ENCODE measurements around the gene COX8A. TPM values are rescaled to one million over a fixed set of nuclear protein-coding genes. Genes with fewer than 3 reads are reported as not detected.

The COX8A gene, protein sequence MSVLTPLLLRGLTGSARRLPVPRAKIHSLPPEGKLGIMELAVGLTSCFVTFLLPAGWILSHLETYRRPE
- total RNA-seq: 124 TPM
- polyA plus RNA-seq: 100 to 1,000 TPM; 426 to 582 (median 526) TPM

DNA sequence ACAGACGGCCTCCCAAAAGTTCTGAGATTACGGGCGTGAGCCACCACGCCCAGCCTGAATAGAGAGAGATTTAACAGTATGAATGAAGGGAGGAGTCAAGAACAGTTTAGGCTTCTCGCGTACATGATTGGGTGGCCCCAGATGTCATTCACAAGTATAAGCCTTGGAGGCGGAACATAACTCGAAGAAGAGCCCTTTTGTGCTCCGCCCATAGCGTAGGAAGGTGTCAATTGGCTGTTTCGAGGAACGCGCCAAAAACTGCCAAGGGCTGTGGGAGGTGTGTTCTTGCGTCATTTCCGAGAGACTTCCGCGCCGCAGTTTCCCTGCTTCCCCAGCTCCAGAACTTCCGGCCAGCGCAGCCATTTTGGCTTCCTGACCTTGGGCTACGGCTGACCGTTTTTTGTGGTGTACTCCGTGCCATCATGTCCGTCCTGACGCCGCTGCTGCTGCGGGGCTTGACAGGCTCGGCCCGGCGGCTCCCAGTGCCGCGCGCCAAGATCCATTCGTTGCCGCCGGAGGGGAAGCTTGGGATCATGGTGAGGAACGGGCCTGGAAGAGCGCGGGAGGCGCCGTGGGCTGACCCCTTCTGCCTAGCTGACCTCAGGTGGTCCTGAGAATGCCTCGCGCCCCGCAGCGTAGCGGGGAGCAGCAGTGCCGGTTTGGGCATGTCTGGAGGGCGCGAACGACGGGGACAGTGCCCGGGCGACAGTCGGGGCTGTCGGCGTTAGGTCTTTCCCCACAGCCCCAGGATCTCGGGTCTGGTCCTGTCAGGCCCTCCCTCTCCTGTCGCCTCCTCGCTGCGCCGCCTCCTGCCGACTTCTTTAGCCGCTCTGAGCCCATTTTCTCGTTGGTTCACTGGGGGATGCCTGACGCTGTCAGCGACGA is at the start of gene COX8A:
COX8A (plus strand) TSS at position 362 of the 885 bp plus-strand sequence; CDS start at position 423, 61 bp downstream.
- Mint-ChIP-seq H3K27me3 (peaks cover 7% of the 10 kb centered on the region), H3K4me1 (peaks cover 7 to 36% (median 20%) of the 10 kb centered on the region in 4 donors), H3K4me3 (peak within 1 kb of the TSS; percentile 99 to 100 (median 100)), H3K27ac (peak within 1 kb of the TSS; percentile 98 to 100 (median 100)), H3K9me3 (peaks cover 0 to 1% (median 0%) of the 10 kb centered on the region in 7 donors), H3K36me3 (peaks cover 3% of the 10 kb centered on the region)
- DNase-seq: peak; percentile 96 to 100 (median 96)
- peak within 1 kb of the TSS; percentile 91 for H3K27ac ChIP-seq (ENCODE audit: insufficient read depth, low read length, poor library complexity, severe bottlenecking)
- H3K27me3 ChIP-seq (ENCODE audit: control insufficient read depth, insufficient read depth, low read length): no peaks in the 10 kb centered on the region
- H3K4me1 ChIP-seq (ENCODE audit: control insufficient read depth, insufficient read depth, low read length, poor library complexity, severe bottlenecking): peaks cover 17% of the 10 kb centered on the region
- no peaks in the 10 kb centered on the region for H3K9me3 ChIP-seq (ENCODE audit: control insufficient read depth in 2 of 2, low read length in 2 of 2)
- H3K4me3 ChIP-seq (ENCODE audit: low read depth, low read length): peak within 1 kb of the TSS; percentile 79
- ATAC-seq (ENCODE audit: low read depth in 2 of 2): peak; percentile 99 to 100
- peaks cover 4% of the 10 kb centered on the region for H3K36me3 ChIP-seq (ENCODE audit: control insufficient read depth, insufficient read depth, low read length)

DNA sequence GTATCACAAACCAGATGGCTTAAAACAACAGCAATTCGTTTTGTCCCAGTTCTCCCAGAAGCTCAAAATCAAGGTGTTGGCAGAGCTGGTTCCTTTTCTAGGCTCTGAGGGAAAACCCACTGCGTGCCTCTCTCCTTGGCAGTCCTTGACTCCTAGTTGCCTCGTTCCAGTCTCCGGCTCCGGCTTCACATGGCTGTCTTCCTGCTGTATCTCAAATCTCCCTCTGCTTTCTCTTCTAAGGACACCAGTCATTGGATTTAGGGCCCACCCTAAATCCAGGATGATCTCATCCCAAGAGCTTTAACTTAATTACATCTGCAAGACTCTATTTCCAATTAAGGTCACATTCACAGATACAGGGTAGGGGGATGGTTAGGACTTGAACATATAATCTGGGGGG is 44.8 kb upstream of the COX8A start:
- Histone ChIP-seq H3K4me1 (ENCODE audit: control insufficient read depth, insufficient read depth, low read length, poor library complexity, severe bottlenecking) (no peaks in the 10 kb centered on the region), H3K4me3 (ENCODE audit: low read depth, low read length) (no peak overlapping the region), H3K27me3 (ENCODE audit: control insufficient read depth, insufficient read depth, low read length) (peaks cover 2% of the 10 kb centered on the region), H3K36me3 (ENCODE audit: control insufficient read depth, insufficient read depth, low read length) (no peaks in the 10 kb centered on the region), H3K9me3 (ENCODE audit: control insufficient read depth in 2 of 2, low read length in 2 of 2) (no peaks in the 10 kb centered on the region), H3K27ac (ENCODE audit: insufficient read depth, low read length, poor library complexity, severe bottlenecking) (no peak overlapping the region)
- Mint-ChIP-seq H3K9me3 (peaks cover 0 to 2% (median 0%) of the 10 kb centered on the region in 7 donors), H3K4me3 (no peak overlapping the region), H3K27ac (no peak overlapping the region), H3K36me3 (no peaks in the 10 kb centered on the region), H3K4me1 (no peaks in the 10 kb centered on the region), H3K27me3 (peaks cover 7% of the 10 kb centered on the region)
- ATAC-seq (ENCODE audit: low read depth in 2 of 2) (no peak), DNase-seq (no peak)

DNA sequence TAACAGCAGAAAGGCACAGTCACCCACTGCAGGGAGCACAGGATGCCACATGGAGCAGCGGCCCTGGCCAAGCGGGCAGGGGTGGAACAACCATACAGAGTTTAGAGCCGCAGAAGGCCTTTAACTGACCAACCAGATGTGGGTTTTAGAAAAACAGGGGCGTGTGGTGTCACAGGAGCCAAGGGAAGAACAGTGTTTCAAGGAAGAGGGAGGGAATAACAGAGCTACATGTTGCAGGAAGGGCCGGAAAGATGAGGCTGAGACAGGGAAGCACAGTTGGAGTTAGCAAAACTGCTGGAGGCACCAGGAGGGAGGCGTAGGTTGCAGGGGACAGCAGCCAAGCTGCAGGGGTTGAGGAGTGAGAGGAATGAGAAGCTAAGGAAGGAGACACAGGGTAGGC is 43.4 kb upstream of the COX8A start:
- Histone ChIP-seq H3K27me3 (ENCODE audit: control insufficient read depth, insufficient read depth, low read length) (no peaks in the 10 kb centered on the region), H3K27ac (ENCODE audit: insufficient read depth, low read length, poor library complexity, severe bottlenecking) (no peak overlapping the region), H3K4me3 (ENCODE audit: low read depth, low read length) (no peak overlapping the region), H3K9me3 (ENCODE audit: control insufficient read depth in 2 of 2, low read length in 2 of 2) (no peaks in the 10 kb centered on the region), H3K4me1 (ENCODE audit: control insufficient read depth, insufficient read depth, low read length, poor library complexity, severe bottlenecking) (no peaks in the 10 kb centered on the region), H3K36me3 (ENCODE audit: control insufficient read depth, insufficient read depth, low read length) (no peaks in the 10 kb centered on the region)
- Mint-ChIP-seq H3K27me3 (peaks cover 6% of the 10 kb centered on the region), H3K4me3 (no peak overlapping the region), H3K27ac (no peak overlapping the region), H3K36me3 (no peaks in the 10 kb centered on the region), H3K9me3 (peaks cover 0 to 2% (median 0%) of the 10 kb centered on the region in 7 donors), H3K4me1 (no peaks in the 10 kb centered on the region)
- ATAC-seq (ENCODE audit: low read depth in 2 of 2) (no peak), DNase-seq (no peak)

DNA sequence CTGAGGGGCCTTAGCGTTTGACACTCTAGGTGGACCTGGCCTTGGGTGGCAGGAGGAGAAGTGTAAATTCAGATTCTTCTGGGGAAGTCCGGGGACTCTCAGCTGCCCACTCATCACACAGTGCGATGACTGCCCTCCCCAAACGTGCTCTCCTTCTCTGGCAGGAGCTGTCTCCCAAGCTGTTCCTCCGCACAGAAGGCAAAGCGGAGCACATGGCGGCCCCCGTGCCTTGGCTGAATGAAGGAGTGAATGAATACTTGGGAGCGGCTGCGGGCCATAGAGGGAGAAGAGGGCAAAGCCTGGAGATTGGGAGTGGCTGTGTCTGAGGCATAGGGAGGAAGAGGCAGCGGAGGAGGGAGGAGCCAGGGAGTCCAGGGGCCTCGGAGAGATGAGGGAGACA is 42.5 kb upstream of the COX8A start:
- H3K27ac Mint-ChIP-seq: no peak overlapping the region
- no peaks in the 10 kb centered on the region for H3K36me3 Mint-ChIP-seq
- H3K4me1 Mint-ChIP-seq: no peaks in the 10 kb centered on the region
- DNase-seq (no peak), ATAC-seq (ENCODE audit: low read depth in 2 of 2) (no peak)
- H3K27me3 Mint-ChIP-seq: peaks cover 6% of the 10 kb centered on the region
- no peak overlapping the region for H3K4me3 ChIP-seq (ENCODE audit: low read depth, low read length)
- no peaks in the 10 kb centered on the region for H3K36me3 ChIP-seq (ENCODE audit: control insufficient read depth, insufficient read depth, low read length)
- H3K4me3 Mint-ChIP-seq: no peak overlapping the region
- no peaks in the 10 kb centered on the region for H3K27me3 ChIP-seq (ENCODE audit: control insufficient read depth, insufficient read depth, low read length)
- H3K9me3 Mint-ChIP-seq: peaks cover 0 to 2% (median 0%) of the 10 kb centered on the region in 7 donors
- no peaks in the 10 kb centered on the region for H3K4me1 ChIP-seq (ENCODE audit: control insufficient read depth, insufficient read depth, low read length, poor library complexity, severe bottlenecking)
- H3K9me3 ChIP-seq (ENCODE audit: control insufficient read depth in 2 of 2, low read length in 2 of 2): no peaks in the 10 kb centered on the region
- no peak overlapping the region for H3K27ac ChIP-seq (ENCODE audit: insufficient read depth, low read length, poor library complexity, severe bottlenecking)

DNA sequence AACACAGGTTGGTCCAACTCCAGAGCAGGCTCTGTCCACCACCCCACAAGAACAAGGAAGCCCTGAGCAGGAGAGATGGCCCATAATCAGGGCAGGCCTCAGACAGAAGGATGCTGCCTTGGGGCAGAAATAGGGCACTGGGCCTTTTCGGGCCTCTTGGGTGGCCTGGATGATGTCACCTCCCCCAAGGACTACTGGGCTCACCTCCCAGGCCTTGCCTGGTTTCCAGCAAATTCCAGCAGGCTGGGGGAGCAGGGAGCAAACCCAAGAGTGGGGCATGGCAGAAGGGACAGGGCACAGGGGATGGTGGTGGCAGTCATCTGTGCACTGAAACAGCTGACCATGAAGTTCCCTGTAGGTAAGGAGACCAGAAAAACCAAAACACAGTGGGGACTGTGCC is 41.0 kb upstream of the COX8A start:
- no peak overlapping the region for H3K27ac ChIP-seq (ENCODE audit: insufficient read depth, low read length, poor library complexity, severe bottlenecking)
- Mint-ChIP-seq H3K36me3 (no peaks in the 10 kb centered on the region), H3K27me3 (peaks cover 10% of the 10 kb centered on the region), H3K4me3 (no peak overlapping the region), H3K4me1 (peaks cover 0 to 11% (median 5%) of the 10 kb centered on the region in 4 donors), H3K27ac (no peak overlapping the region), H3K9me3 (peaks cover 0 to 2% (median 0%) of the 10 kb centered on the region in 7 donors)
- peaks cover 6% of the 10 kb centered on the region for H3K4me1 ChIP-seq (ENCODE audit: control insufficient read depth, insufficient read depth, low read length, poor library complexity, severe bottlenecking)
- no peak for ATAC-seq (ENCODE audit: low read depth in 2 of 2)
- no peak overlapping the region for H3K4me3 ChIP-seq (ENCODE audit: low read depth, low read length)
- H3K36me3 ChIP-seq (ENCODE audit: control insufficient read depth, insufficient read depth, low read length): no peaks in the 10 kb centered on the region
- H3K27me3 ChIP-seq (ENCODE audit: control insufficient read depth, insufficient read depth, low read length): no peaks in the 10 kb centered on the region
- no peaks in the 10 kb centered on the region for H3K9me3 ChIP-seq (ENCODE audit: control insufficient read depth in 2 of 2, low read length in 2 of 2)
- DNase-seq: no peak

DNA sequence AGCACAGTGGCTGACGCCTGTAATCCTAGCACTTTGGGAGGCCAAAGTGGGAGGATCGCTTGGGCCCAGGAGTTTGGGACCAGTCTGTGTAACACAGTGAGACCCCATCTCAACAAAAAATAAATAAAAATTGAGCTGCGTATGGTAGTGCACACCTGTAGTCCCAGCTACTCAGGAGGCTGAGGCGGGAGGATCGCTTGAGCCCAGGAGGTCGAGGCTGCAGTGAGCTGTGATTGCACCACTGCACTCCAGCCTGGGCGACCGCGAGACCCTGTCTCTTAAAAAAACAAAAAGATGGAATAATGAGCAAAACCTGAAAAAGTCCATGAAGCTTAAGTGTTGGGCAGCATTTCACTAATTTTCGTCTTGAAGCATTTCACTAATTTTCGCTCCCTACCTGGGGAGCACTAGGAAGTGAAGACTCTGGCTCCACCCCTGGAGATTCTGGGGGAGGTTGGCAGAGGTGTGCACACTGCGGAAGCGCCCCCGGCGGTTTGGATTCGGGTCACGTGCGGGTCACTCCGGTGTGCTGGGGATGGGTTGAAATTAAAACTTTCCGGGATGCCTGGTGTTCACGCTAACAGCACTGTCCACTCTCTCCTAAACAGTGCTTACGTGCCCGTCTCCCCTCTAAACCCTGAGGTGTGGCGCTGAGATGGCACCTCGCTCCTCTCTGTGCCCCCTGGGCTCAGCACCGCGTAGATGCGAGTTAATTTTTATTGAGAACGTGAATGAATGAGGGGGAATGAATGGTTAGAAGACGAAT is 36.5 kb upstream of the COX8A start:
- Mint-ChIP-seq H3K4me1 (peaks cover 5 to 23% (median 16%) of the 10 kb centered on the region in 4 donors), H3K4me3 (peak overlapping the region; percentile 87 to 94 (median 90)), H3K27ac (peak overlapping the region in 2 of 3 donors; percentile 69 to 95), H3K27me3 (peaks cover 9% of the 10 kb centered on the region), H3K9me3 (no peaks in the 10 kb centered on the region), H3K36me3 (no peaks in the 10 kb centered on the region)
- no peaks in the 10 kb centered on the region for H3K9me3 ChIP-seq (ENCODE audit: control insufficient read depth in 2 of 2, low read length in 2 of 2)
- peak; percentile 1 to 6 for ATAC-seq (ENCODE audit: low read depth in 2 of 2)
- H3K27me3 ChIP-seq (ENCODE audit: control insufficient read depth, insufficient read depth, low read length): no peaks in the 10 kb centered on the region
- H3K4me1 ChIP-seq (ENCODE audit: control insufficient read depth, insufficient read depth, low read length, poor library complexity, severe bottlenecking): peaks cover 19% of the 10 kb centered on the region
- H3K36me3 ChIP-seq (ENCODE audit: control insufficient read depth, insufficient read depth, low read length): no peaks in the 10 kb centered on the region
- H3K27ac ChIP-seq (ENCODE audit: insufficient read depth, low read length, poor library complexity, severe bottlenecking): peak overlapping the region; percentile 67
- peak in 1 of 3 donors; percentile 47 for DNase-seq
- H3K4me3 ChIP-seq (ENCODE audit: low read depth, low read length): peak overlapping the region; percentile 87

DNA sequence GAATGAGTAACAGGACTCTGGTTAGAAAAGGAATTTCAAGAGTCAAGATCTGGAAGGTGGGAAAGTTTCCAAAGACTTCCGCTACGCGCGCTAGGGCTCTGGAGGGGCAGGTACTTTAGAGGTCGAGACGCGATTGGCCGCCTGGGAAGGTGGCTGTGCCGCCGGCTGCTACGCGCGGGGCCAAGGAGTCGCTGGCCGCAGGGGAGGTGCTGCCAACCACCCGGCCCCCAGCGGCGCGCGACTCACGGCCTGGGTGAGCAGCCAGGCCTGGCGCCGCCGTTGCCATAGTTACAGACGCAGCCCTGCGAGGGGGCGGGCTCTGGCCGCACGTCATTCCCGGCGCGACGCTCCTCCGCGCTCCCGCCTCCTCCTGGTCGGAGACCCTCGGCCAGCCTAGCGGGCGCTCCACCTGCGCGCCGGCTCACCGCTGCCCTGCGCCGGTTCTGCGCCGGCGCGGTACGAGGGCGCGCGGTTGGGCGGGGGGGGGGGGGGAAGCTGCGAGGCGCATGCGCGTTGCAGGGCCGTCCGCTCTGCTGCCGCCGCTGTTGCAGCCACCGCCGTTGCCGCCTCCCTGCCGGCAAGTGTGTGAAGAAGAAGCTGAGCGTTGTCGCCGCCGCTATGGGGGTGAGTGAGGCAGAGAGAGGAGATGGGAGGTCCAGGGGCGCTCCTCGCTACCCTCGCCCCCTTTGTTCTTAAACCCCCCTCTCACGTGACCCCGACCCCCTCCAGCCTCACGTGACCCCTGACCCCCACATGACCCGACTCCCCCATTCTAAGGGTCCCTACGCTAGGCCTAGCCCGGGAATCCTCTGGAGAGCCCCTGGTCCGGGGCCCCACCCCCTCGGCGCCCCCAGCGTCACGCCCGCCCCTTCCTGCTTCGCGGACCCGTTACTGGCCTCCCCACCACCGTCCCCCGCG is 35.7 kb upstream of the COX8A start, which contains the start of gene NAA40:
NAA40 (plus strand) TSS at position 524 of the 918 bp plus-strand sequence; CDS start at position 619, 95 bp downstream.
- H3K27ac Mint-ChIP-seq: peak within 1 kb of the TSS; percentile 88 to 96 (median 95)
- no peaks in the 10 kb centered on the region for H3K36me3 Mint-ChIP-seq
- DNase-seq: peak; percentile 89 to 96 (median 91)
- Histone ChIP-seq H3K9me3 (ENCODE audit: control insufficient read depth in 2 of 2, low read length in 2 of 2) (no peaks in the 10 kb centered on the region), H3K4me1 (ENCODE audit: control insufficient read depth, insufficient read depth, low read length, poor library complexity, severe bottlenecking) (peaks cover 19% of the 10 kb centered on the region), H3K4me3 (ENCODE audit: low read depth, low read length) (peak within 1 kb of the TSS; percentile 87), H3K27me3 (ENCODE audit: control insufficient read depth, insufficient read depth, low read length) (no peaks in the 10 kb centered on the region), H3K36me3 (ENCODE audit: control insufficient read depth, insufficient read depth, low read length) (no peaks in the 10 kb centered on the region), H3K27ac (ENCODE audit: insufficient read depth, low read length, poor library complexity, severe bottlenecking) (peak within 1 kb of the TSS; percentile 67)
- H3K27me3 Mint-ChIP-seq: peaks cover 9% of the 10 kb centered on the region
- ATAC-seq (ENCODE audit: low read depth in 2 of 2): peak; percentile 91 to 92
- peaks cover 5 to 23% (median 16%) of the 10 kb centered on the region in 4 donors for H3K4me1 Mint-ChIP-seq
- no peaks in the 10 kb centered on the region for H3K9me3 Mint-ChIP-seq
- H3K4me3 Mint-ChIP-seq: peak within 1 kb of the TSS; percentile 89 to 94 (median 92)

Measured in CD4-positive, CD25-positive, alpha-beta regulatory T cell (primary cell).